ENCODE data around the gene SPOCK2. TPM values are rescaled to one million over a fixed set of nuclear protein-coding genes. Genes with fewer than 3 reads are reported as not detected.

SPOCK2 gene
- total and polyA plus RNA-seq, 4 donors = 24.1 to 103 (median 60.1) TPM

- TF ChIP-seq, protein P1, sequence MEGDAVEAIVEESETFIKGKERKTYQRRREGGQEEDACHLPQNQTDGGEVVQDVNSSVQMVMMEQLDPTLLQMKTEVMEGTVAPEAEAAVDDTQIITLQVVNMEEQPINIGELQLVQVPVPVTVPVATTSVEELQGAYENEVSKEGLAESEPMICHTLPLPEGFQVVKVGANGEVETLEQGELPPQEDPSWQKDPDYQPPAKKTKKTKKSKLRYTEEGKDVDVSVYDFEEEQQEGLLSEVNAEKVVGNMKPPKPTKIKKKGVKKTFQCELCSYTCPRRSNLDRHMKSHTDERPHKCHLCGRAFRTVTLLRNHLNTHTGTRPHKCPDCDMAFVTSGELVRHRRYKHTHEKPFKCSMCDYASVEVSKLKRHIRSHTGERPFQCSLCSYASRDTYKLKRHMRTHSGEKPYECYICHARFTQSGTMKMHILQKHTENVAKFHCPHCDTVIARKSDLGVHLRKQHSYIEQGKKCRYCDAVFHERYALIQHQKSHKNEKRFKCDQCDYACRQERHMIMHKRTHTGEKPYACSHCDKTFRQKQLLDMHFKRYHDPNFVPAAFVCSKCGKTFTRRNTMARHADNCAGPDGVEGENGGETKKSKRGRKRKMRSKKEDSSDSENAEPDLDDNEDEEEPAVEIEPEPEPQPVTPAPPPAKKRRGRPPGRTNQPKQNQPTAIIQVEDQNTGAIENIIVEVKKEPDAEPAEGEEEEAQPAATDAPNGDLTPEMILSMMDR (IDR thresholded peaks at IDR 0.05; ENCODE audit: control extremely low read depth, extremely low read depth) = no peak
- Histone ChIP-seq H3K9ac (ENCODE audit: insufficient read depth in 1 of 2, low read length in 2 of 2) (no peak overlapping the region), H3K4me3 (no peak overlapping the region), H3K36me3 (ENCODE audit: control insufficient read depth in 4 of 4, insufficient read depth in 4 of 4, low read length in 4 of 4) (no peaks in the 10 kb centered on the region), H3K9me3 (ENCODE audit: control insufficient read depth in 4 of 4, insufficient read depth in 3 of 4, low read length in 3 of 4) (peaks cover 0 to 2% (median 0%) of the 10 kb centered on the region in 4 donors), H3K4me1 (ENCODE audit: control insufficient read depth in 5 of 5, insufficient read depth in 5 of 5, low read length in 5 of 5) (peaks cover 0 to 10% (median 0%) of the 10 kb centered on the region in 5 donors), H3K27ac (ENCODE audit: low read depth in 1 of 2, low read length in 1 of 2) (no peak overlapping the region), H3K27me3 (ENCODE audit: control insufficient read depth in 3 of 3, insufficient read depth in 3 of 3, low read length in 2 of 3) (no peaks in the 10 kb centered on the region)
- no peak for DNase-seq
- 83 to 91% methylated on average over 1 of the region's 1 CpG for WGBS, 2 donors
- ATAC-seq (ENCODE audit: insufficient read depth, low FRiP score) = no peak
These were observed 38.9 kb downstream of the SPOCK2 start for GRCh38 chr10:72049472-72049871.

GRCh38 chr10:72048450-72049124, 39.8 kb downstream of the SPOCK2 start:
- Histone ChIP-seq H3K9me3 (ENCODE audit: control insufficient read depth in 4 of 4, insufficient read depth in 3 of 4, low read length in 3 of 4) (peaks cover 0 to 2% (median 0%) of the 10 kb centered on the region in 4 donors), H3K4me1 (ENCODE audit: control insufficient read depth in 5 of 5, insufficient read depth in 5 of 5, low read length in 5 of 5) (peaks cover 0 to 13% (median 0%) of the 10 kb centered on the region in 5 donors), H3K9ac (ENCODE audit: insufficient read depth in 1 of 2, low read length in 2 of 2) (no peak overlapping the region), H3K4me3 (no peak overlapping the region), H3K27ac (ENCODE audit: low read depth in 1 of 2, low read length in 1 of 2) (no peak overlapping the region), H3K27me3 (ENCODE audit: control insufficient read depth in 3 of 3, insufficient read depth in 3 of 3, low read length in 2 of 3) (no peaks in the 10 kb centered on the region), H3K36me3 (ENCODE audit: control insufficient read depth in 4 of 4, insufficient read depth in 4 of 4, low read length in 4 of 4) (no peaks in the 10 kb centered on the region)
- DNase-seq (peak; percentile 95 to 97 (median 97)), ATAC-seq (ENCODE audit: insufficient read depth, low FRiP score) (peak; percentile 93)
- 30 to 31% methylated on average over 12 of the region's 12 CpGs for WGBS, 2 donors
- TF ChIP-seq, protein P1 (IDR thresholded peaks at IDR 0.05; ENCODE audit: control extremely low read depth, extremely low read depth) = peak; percentile 100

DNA sequence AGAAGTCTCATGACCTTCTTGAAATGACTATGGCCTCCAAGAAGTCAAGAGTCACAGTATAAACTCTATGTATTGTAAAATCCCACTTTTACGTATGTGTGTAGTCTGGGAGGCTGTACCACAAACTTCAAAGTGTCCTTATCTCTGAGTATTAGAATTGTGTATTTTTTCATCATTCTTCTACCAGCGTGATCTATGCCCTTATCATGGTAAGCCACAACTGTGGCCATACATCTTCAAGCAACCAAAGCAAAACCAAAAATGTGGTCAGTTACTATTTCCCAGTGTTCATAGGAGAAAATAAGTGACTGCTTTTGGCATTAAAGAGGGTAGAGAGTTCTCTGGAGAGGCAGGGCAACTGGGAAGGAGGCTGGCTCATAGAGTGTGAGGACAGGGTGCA, 42.8 kb downstream of the SPOCK2 start:
- H3K36me3 ChIP-seq (ENCODE audit: control insufficient read depth in 4 of 4, insufficient read depth in 4 of 4, low read length in 4 of 4) = no peaks in the 10 kb centered on the region
- no peak for ATAC-seq (ENCODE audit: insufficient read depth, low FRiP score)
- H3K9ac ChIP-seq (ENCODE audit: insufficient read depth in 1 of 2, low read length in 2 of 2) = no peak overlapping the region
- TF ChIP-seq, protein P1 (IDR thresholded peaks at IDR 0.05; ENCODE audit: control extremely low read depth, extremely low read depth) = no peak
- no peak for DNase-seq
- H3K9me3 ChIP-seq (ENCODE audit: control insufficient read depth in 4 of 4, insufficient read depth in 3 of 4, low read length in 3 of 4) = peaks cover 0 to 2% (median 0%) of the 10 kb centered on the region in 4 donors
- H3K27ac ChIP-seq (ENCODE audit: low read depth in 1 of 2, low read length in 1 of 2) = no peak overlapping the region
- WGBS, 2 donors = 84 to 94% methylated on average over 2 of the region's 2 CpGs
- no peaks in the 10 kb centered on the region for H3K27me3 ChIP-seq (ENCODE audit: control insufficient read depth in 3 of 3, insufficient read depth in 3 of 3, low read length in 2 of 3)
- no peak overlapping the region for H3K4me3 ChIP-seq
- H3K4me1 ChIP-seq (ENCODE audit: control insufficient read depth in 5 of 5, insufficient read depth in 5 of 5, low read length in 5 of 5) = peaks cover 0 to 9% (median 0%) of the 10 kb centered on the region in 5 donors
